Hematopoietic multipotent progenitor cell treated with erythropoietin and hydrocortisone succinate and interleukin-3 and kit ligand, for 15 days (in vitro differentiated cells): ENCODE data around the gene FOXL2NB.
A peak's percentile ranks its signal among the peaks of the same experiment; 100 is the strongest.
"Not testable (repeated sequence)": the region's sequence is repeated elsewhere in the genome, so short reads cannot be mapped to it uniquely, and the experiment has no call there.

Source experiments
- DNase-seq: peaks from one replicate; pipeline ENCODE4 v3.0.0-alpha.2; 2015; ENCODE audit warnings: low spot score

The FOXL2NB gene

DNA sequence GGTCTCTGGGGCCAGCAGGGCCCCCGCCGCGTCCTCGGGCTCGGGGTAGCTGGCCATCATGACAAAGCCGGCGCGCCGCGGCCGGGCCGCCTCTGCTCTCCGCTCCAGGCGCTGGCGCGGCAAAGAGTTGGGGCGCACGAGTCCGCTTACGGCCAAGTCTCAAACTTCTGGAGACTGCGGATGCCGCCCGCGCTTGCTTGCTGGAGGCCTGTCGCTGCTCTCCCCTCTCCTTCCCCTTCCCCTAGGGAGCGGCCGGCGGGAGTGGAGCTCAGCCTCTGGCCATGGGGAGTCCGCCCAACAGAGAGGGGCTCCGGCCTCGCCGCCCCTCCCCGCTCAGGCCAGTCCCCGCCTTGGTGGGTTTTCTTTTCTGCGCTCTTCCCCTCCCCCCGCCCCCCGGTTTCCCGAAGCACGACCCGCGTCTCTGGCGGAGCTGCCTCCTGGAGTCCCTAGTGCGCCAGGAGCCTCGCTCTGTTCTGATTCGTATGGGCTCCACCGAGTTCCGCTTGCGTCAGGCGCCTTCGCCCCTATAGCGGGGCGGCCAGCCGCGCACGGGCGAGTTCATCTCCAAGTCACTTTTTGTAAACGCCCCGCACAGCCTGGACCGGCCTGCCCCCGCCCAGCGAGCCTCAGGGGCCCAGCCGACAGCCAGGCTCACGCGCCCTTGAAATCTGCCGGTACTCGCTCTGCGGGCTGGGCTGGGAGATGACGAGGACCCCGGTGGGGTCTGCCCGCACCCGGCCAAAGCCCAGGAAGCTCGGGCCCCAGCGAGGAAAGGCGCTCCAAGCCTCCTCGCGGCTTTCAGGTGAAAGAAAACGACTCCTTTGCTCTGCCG lies at the start of gene FOXL2NB, which contains the start of gene FOXL2:
TSS of gene FOXL2NB (plus strand) at position 555 of the 832 bp plus-strand sequence. CDS start at position 703, 148 bp downstream.
TSS of gene FOXL2 (minus strand) at position 475 of the 832 bp plus-strand sequence. CDS start at position 60, 415 bp downstream.
- DNase-seq = no peak

DNA sequence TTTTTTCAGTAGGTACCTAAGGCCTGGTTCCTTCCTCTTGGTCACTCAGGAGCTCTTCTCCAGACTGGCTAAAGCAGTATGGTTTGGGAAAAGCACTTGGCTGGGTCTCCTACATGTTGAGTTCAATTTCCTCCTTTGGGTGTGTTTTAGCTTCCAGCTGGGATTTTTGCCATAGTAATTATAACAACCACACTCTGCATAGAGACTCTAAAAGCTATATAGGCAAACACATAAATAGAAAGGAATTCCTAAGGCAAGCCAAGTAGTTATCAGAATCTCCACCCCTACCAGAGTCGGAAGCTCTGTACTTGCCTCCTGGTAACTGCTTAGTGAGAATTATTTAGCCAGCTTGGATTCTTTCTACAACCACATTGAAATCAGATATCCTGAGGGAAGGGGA lies 48.7 kb upstream of the FOXL2NB start:
- DNase-seq = no peak

DNA sequence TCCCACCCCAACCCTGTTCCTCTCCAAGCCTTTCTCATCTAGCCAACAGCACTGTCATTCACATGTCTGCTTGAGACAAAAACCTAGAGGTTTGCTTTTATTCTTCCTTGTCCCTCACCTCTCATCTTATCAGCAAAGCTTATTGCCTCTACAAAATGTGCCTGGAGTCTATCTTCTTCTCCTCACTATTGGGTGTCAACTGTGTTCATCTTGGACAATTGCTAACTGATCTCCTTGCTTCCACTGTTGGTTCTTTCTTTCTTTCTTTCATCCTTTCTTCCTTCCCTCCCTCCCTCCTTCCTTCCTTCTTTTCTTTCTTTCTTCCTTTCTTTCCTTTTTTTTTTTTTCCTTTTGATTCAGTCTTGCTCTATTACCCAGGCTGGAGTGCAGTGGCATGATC lies 48.3 kb upstream of the FOXL2NB start:
- DNase-seq = no peak

DNA sequence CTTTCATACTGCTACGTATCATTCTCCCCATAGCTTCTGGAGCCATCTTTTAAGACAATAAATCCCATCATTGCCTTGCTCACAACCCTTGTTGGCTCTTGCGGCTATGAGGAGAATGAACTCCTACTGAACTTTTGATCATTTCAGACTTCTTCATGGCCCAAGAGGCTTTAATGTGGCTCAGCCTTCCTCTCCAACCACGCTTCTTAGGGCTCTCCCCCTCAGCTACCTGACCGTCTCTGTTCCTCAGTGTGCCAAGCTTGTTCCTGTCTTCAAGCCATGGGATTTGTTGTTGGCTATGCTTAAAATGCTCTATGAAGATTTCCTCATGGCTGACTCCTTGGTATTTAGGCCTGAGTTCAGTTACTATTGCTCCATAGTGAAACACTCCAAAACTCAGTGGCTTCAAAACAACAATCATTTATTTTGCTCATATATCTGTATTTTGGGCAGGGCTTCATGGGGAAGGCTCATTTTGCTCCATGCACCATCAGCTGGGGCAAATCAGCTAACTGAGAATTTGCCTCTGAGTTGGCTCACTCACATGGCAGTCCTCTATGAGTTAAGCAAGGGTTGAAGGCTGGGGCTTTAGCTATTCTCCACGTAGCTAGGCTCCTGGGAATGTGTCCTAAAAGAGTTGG lies 47.5 kb upstream of the FOXL2NB start:
- no peak for DNase-seq

DNA sequence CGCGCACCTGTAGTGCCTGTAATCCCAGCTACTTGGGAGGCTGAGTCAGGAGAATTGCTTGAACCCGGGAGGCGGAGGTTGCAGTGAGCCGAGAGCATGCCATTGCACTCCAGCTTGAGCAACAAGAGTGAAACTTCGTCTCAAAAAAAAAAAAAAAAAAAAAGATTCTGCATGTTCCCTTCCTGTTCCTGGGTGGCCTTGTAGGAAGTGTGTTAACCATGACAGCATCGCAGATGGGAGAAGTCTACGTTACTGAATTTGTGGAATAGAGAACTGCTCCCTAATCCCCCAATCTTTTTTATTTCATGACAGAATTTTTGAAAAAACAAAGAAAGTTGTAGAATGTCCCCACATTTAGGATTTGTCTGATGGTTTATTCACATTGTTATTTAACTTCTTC lies 45.5 kb upstream of the FOXL2NB start:
- DNase-seq = no peak

DNA sequence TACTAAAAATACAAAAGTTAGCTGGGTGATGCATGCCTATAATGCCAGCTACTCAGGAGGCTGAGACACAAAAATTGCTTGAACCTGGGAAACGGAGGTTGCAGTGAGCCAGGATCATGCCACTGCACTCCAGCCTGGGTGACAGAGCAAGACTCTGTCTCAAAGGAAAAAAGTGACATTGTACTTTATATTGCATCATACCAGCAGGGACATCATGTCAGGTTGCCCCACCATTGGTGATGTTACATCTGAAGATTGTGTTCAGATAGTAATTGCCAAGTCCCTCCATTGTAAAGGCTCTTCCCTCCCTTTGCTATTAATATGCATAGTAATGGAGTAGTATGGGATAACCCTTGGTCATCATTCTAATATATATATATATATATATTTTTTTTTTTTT lies 44.8 kb upstream of the FOXL2NB start:
- no peak for DNase-seq

DNA sequence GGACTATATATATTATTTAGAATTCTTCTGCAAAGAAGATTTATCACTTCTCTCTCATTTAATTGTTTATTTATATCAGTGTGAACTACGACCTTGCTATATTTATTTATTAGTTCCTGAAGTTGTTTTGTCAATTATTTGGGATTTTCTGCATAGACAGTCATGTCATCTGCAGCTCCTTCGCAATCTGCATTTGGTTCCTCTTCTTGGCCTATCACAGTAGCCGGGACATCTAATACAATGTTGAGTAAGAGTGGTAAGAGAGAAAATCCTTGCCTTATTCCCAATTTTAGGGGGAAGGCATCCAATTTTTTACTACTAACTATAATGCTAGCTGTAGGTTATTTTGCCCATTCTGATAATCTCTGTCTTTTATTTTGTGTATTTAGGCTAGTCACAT lies 39.5 kb upstream of the FOXL2NB start:
- no peak for DNase-seq

DNA sequence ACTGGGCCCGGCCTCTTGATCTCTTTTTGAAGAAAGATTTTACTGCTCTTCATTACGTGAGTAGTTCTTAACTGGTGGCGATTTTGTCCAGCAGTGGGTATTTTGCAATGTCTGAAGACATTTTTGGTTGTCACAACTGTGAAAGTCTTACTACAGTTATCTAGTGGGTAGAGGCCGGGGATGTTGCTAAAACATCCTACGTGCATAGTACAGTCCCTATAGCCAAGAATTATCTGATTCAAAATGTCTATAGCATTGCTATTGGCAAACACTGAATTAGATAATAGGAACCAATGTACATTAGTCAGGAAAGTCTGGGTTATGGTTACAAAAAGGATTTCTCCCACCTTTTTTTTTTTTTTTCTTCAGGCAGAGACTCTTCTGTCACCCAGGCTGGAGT lies 38.2 kb upstream of the FOXL2NB start:
- no peak for DNase-seq

DNA sequence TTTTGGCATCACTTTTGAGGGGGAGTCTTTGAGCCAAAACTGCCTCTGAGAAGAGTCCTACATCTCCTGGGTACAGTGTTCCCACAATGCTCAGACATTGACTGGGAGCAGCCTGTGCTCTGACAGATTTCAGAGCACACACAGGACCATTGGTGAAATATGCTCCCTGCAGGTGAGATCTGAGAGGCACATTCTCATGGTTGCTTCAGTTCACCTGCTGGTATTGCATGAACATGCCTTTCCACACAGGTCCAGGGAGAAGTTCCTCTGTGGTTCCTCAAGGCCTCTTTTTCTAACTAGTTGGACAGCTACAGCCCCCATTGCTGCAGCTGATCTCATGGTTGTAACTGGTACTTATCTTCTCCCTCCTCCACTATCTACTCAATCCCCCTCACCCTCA lies 37.1 kb upstream of the FOXL2NB start:
- no peak for DNase-seq

DNA sequence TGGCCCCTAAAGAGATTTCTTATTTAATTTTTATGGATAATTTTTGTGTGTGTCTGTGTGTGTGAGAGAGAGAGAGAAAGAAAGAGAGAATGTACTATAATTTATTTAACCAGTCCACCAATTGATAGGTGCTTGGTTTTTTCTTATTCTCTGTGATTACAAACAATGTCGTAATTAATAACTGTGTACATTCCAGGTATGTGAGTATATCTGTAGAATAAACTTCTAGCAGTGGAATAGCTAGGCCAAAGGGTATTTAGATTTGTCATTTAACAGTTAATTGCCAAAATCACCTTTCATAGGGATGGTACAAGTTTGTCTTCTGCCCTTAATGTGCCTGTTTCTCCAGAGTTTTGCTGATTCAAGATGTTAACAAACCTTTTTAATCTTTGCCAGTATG lies 35.4 kb upstream of the FOXL2NB start:
- no peak for DNase-seq

DNA sequence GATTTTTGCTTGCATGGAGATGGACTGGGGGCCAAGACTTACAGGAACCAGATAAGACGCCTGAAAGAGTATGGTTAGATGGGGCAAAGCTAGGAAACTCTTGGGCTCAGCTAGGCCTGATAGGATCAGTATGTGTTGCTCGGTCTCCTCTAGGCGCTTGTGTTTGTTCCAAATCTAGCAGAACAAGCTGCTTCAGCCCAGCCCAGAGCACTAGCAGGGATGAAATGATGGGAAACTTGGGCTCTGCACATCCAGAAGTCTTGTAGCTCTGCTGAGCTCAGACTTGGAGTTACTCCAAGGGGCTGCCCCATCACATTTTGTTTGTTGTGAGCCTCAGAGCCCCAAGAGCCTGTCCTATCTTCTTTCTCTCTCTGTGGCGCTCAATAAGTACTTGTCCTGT lies 34.8 kb upstream of the FOXL2NB start:
- DNase-seq = no peak

DNA sequence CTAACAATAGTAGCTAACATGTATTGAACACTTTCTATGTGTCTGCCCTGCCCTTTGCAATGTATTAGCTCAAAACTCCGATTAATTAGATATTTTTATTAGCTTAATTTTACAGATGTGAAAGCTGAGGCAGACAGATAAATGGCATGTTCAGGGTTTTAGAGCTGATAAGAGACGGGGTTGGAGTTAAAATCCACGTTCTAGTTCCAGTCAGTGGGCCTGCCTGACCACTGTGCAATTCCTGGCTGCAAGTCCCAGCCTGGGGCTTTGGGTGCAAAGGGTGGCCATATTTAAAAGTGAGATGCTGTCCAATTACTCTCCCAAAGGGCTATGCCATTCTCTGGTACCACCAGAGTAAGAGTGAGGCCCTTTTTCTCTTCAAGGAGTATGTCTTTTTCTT lies 33.3 kb upstream of the FOXL2NB start:
- no peak for DNase-seq

DNA sequence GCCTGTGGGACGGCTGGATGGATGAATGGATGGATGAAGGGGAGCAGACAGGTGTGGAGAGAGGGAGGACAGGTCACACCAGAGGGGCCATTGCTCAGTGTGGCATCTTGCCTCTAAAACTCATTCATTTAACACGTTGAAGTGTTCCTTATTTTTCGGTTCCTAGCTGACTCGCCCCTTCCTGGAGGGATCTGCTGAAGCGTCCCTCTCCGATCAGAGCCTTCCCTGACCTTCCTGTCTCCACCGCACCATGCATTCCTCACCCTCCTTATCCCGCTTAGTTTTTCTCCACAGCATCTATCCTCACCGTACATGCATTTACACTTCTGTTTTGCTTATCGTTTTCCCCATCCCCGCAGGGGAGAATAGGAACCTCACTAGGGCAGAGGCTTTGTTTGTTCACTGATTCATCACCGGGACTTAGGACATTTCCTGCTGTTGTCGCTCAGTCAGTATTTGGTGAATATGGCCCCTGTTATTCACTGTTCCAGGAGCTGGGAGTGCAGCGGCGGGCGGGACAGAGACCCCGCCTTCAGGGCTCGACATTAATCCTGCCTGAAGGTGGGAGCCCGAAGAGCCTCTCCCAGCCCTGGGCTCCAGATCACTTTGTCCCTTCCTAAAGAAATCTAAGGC lies 32.0 kb upstream of the FOXL2NB start:
- no peak for DNase-seq

DNA sequence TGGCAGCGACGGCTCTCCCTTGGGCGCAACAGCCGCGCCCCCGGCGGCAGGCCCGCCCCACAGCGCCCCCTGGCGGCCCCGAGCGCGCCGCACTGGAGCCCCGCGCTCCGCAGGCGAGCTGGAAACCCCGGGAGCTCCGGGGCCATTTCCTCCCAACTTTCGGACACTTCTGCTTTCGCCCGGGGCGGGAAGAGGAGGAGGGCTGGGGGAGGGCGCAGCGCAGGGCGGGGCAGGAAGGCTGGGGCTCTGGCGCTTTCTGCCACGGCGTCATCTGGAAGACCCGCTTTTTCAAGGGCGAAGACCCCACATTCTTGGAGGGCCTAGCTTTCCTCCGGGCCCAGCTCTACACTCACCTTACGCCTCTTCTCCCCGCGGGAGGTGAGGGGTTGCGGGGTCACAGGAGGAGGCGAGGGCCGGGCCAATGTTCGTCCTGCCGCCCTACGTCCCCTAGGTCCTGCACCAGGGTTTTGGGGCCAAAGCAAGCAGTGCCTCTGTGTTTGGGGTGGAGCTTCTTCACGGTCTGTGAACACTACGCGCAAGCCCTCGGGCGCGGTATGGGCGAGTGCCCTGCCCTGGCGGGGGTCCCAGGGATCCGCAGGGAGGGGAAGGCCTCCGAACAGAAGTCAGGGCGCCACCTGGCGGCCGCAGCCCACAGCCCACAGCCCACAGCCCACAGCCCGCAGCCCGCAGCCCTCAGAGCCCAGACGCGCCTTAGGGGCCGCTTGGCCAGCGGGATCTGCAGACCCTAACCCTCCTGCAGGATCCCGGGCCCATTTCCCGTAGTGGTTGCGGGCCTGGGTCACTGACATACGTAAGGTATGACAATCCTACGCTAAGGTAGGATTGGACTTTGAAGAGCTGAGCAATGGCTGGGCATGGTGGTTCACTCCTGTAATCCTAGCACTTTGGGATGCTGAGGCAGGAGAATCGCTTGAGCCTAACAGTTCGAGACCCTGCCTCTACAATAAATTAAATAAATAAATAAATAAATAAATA lies 31.2 kb upstream of the FOXL2NB start:
- peak; percentile 79 for DNase-seq

DNA sequence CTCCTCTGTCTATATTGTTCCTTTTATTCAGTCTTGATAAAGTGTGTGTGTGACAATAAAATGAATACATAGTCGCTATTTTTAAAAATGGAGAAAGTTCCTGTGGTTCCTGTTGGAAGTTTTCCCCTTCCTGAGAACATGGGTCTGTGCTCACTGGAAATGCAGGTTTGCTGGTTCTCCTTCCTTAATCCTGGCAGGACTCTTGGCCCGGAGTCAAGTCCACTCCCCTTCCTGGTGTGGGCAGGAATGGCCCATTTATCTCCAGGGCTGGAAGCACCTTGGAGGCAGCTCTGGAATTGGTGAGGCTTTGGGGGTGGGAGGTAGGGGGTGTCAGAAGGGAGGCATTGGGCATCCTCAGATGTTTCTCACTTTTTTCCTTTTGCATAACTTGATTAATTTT lies 30.2 kb upstream of the FOXL2NB start:
- DNase-seq = no peak

DNA sequence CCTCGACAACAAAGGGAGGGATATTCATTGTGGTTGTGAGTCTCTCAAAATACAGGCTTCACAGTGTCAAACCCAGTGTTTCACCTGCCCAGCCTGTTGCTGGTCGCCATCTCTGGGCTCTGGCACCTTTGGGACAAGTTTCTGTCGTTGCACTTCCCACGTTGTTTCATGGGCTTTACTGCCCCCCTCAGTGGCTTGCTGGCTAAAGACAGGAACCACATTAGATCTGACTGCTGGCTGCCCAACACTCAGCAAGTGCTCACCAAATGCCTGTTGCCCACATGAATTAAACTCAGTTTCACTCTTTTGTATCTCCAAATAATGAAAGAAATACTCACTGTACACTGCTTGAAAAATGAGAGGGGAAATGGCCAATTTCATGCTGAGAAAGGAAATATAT lies 27.7 kb upstream of the FOXL2NB start:
- no peak for DNase-seq

DNA sequence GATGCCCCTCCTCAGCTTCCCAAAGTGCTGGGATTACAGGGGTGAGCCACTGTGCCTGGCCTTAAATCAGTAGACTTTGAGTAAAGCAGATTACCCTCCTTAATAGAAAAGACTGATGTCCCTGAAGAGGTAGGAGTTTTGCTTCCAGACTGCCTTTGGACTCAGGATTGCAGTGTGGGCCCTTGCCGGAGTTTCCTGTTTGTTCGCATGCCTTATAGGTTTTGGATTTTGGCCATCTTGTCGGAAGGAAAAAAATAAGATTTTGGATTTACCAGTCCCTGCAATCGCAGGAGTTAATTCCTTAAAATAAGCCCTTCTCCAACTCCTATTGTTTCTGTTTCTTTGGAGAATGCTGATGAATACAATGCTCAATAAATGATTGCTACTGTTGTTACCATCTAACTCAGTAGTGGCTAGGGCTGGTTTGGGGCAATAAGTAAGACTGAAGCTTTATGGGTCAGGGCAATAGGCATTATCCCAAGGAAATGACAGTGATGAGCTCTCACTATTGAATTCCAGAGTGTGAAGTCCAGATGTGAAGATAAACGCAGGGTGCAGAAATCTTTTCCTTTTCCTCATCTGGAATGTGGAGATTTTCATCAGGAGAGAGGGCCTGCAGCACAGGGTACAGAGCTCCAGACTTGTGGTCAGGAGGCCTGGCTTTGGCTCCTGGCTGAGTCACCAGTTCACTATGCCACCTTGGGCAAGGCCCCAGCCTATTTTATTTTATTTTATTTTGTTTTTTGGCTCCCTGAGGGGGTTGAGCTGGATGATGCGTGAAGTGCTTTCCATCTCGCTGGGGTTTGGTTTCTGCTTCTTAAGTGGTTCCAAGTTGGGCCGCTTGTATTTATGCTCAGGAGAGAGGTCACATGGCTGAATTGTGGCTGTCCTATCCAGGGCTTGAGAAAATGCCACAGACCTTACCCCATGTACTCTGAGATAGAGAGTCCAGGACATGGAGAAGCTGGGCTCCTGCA lies 25.4 kb upstream of the FOXL2NB start:
- no peak for DNase-seq

DNA sequence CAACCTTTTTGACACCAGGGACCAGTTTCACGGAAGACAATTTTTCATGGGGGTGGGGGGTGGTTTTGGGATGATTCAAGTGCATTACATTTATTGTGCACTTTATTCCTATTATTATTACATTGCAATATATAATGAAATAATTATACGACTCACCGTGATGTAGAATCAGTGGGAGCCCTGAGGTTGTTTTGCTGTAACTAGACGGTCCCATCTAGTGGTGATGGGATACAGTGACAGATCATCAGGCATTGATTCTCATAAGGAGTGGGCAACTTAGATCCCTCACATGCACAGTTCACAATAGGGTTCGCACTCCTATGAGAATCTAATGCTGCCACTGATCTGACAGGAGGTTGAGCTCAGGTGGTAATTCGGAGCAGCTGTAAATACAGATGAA lies 24.6 kb upstream of the FOXL2NB start:
- DNase-seq = not testable (repeated sequence)

DNA sequence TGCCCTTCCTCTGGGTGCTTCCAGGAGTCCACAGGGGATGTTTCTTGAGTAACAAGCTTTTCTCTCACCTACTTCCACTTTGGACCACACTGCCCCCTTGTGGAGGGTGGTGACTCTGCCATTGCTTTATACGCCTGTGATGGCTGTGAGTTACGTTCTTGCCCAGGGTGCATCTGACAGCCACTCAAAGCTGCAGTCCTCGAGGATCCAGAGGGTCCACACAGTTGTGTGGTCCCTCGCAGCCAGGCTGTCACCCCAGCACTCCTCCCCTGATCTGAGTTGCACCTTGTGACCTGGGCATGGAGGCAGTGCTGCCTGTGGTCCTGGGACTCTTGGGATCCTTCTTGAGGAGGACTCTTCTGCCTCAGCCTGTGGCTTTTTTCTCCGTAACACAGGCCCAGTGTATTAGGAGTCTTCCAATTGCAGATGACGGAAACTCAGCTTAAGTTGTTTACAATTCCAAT lies 23.5 kb upstream of the FOXL2NB start:
- DNase-seq = peak; percentile 81

DNA sequence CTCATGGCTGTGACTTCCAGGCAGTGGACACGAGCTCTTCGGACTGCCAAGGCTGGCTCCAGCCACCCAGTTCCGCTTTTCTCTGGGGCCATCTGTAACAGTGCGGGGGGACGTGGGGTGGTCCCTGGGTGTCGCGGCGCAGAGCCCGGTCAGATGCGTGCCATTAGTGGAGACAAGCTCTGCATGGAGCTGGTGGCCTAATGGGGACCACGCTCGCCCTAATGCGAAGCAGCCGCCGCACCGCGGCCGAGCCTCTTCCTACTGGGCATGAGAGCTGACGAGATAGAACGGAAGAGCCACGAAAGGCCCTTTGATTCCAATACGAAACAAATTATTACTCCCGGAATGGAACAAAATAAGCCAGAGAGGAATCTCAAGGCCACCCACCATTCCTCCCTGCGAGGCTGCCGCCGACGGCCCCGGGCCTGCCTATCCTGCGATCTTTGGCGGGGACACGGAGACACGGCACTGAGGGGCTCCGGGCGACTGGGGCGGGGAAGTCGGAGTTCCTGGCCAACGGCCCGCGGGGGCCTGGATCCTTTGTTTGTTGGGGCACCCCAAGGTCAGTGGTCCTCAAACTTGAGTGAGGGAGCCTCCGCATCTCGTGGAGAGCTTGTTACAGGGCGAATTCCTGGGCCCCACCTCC lies 18.2 kb upstream of the FOXL2NB start:
- DNase-seq = no peak
